ENCODE data around the gene KCNK15.

GRCh38 chr20:44792796-44793195 is 47.1 kb downstream of the KCNK15 start:
- TF ChIP-seq CTCF (IDR thresholded peaks at IDR 0.05) (no peak), POLR2A (IDR thresholded peaks at IDR 0.05) (no peak)

Measured in thyroid gland (tissue), 4 donors.